HG02798 (cell line): ENCODE results near the gene CORO6.

Experiments used
- ATAC-seq: cut with Tn5 transposase; IDR thresholded peaks from one replicate; pipeline ENCODE4 v1.9.1; 2021; ENCODE audit warnings: mild to moderate bottlenecking; ENCODE audit not compliant: unreplicated experiment, poor library complexity

The CORO6 gene

GRCh38 chr17:29640413-29640812 is 17.7 kb upstream of the CORO6 start:
- ATAC-seq, result no peak

GRCh38 chr17:29633886-29634285 is 11.2 kb upstream of the CORO6 start:
- no peak for ATAC-seq

- ATAC-seq, result no peak
Observed at GRCh38 chr17:29630630-29631193, 8.0 kb upstream of the CORO6 start.

- ATAC-seq, result no peak
Observed at GRCh38 chr17:29629839-29630238, 7.1 kb upstream of the CORO6 start.

GRCh38 chr17:29628644-29629043 is 5.9 kb upstream of the CORO6 start:
- ATAC-seq, result no peak

GRCh38 chr17:29627951-29628350 is 5.2 kb upstream of the CORO6 start:
- no peak for ATAC-seq

GRCh38 chr17:29625037-29625750 is 2.5 kb upstream of the CORO6 start:
- no peak for ATAC-seq

GRCh38 chr17:29624586-29624985 is 1.9 kb upstream of the CORO6 start:
- ATAC-seq, result no peak

GRCh38 chr17:29623283-29623647 is 553 bp upstream of the CORO6 start:
- no peak for ATAC-seq

- no peak for ATAC-seq
Observed at GRCh38 chr17:29621751-29622194, 939 bp downstream of the CORO6 start.

GRCh38 chr17:29620779-29621500 is 1.8 kb downstream of the CORO6 start:
- no peak for ATAC-seq

GRCh38 chr17:29620271-29620670 is 2.4 kb downstream of the CORO6 start:
- ATAC-seq, result no peak

GRCh38 chr17:29619251-29619650 is 3.5 kb downstream of the CORO6 start:
- no peak for ATAC-seq

GRCh38 chr17:29618272-29619065 is 4.2 kb downstream of the CORO6 start:
- no peak for ATAC-seq

- ATAC-seq, result peak; percentile 32
Observed at GRCh38 chr17:29617481-29618271, 5.0 kb downstream of the CORO6 start.

GRCh38 chr17:29617125-29617480 is 5.6 kb downstream of the CORO6 start:
- peak; percentile 54 for ATAC-seq

GRCh38 chr17:29616300-29617048 is 6.2 kb downstream of the CORO6 start:
- no peak for ATAC-seq

GRCh38 chr17:29615492-29616299 is 7.0 kb downstream of the CORO6 start:
- ATAC-seq, result peak; percentile 65

- no peak for ATAC-seq
Observed at GRCh38 chr17:29615048-29615385, 7.7 kb downstream of the CORO6 start.
